IPS DF 6.9 (cell line): ENCODE results near the gene PKD2.

ENCODE experiments used
- DNase-seq: peaks from one replicate; pipeline ENCODE4 v3.0.0-alpha.2; 2013; ENCODE audit warnings: low read depth, low spot score
- H3K27ac ChIP-seq: one replicate; pipeline ENCODE4 v1.5.1; 2013; ENCODE audit warnings: low read length, control low read depth
- H3K27me3 ChIP-seq: 2 replicates; pipeline ENCODE4 v1.6.1; 2013; ENCODE audit warnings: mild to moderate bottlenecking, low read length; ENCODE audit not compliant: control insufficient read depth, insufficient read depth
- H3K36me3 ChIP-seq: 2 replicates; pipeline ENCODE4 v1.6.1; 2013; ENCODE audit warnings: low read length; ENCODE audit not compliant: control insufficient read depth, insufficient read depth
- H3K4me1 ChIP-seq: 2 replicates; pipeline ENCODE4 v1.6.1; 2013; ENCODE audit warnings: low read length; ENCODE audit not compliant: control insufficient read depth, insufficient read depth
- H3K4me3 ChIP-seq: 2 replicates; pipeline ENCODE4 v1.5.1; 2013; ENCODE audit warnings: mild to moderate bottlenecking, low read length
- H3K9me3 ChIP-seq: 2 replicates; pipeline ENCODE4 v1.6.1; 2013; ENCODE audit warnings: low read length, inconsistent platforms; ENCODE audit not compliant: control insufficient read depth, insufficient read depth
- WGBS: extraction: QIAGEN DNeasy Blood & Tissue Kit; methylation state at CpG from one replicate; pipeline ENCODE4 v1.1.7; 2013; ENCODE audit warnings: mixed read lengths, missing lambda C conversion rate; ENCODE audit not compliant: insufficient read length, insufficient coverage; 5-methylcytosine and 5-hydroxymethylcytosine counted together

The PKD2 gene

GRCh38 chr4:88062843-88063242 is 55.4 kb downstream of the PKD2 start:
- no CpG with 5 or more reads among the region's 1 CpG for WGBS
- no peak for DNase-seq
- H3K4me3 ChIP-seq: no peak overlapping the region
- H3K36me3 ChIP-seq: peaks cover 3% of the 10 kb centered on the region; the same call in 1 of the 2 replicates
- no peaks in the 10 kb centered on the region for H3K4me1 ChIP-seq
- H3K27ac ChIP-seq: no peak overlapping the region
- H3K27me3 ChIP-seq: no peaks in the 10 kb centered on the region
- no peaks in the 10 kb centered on the region for H3K9me3 ChIP-seq

- no peak for DNase-seq
- no peak overlapping the region for H3K4me3 ChIP-seq
- no peaks in the 10 kb centered on the region for H3K27me3 ChIP-seq
- no CpG with 5 or more reads among the region's 5 CpGs for WGBS
- peaks cover 6% of the 10 kb centered on the region; the same call in 1 of the 2 replicates for H3K36me3 ChIP-seq
- H3K27ac ChIP-seq: no peak overlapping the region
- no peaks in the 10 kb centered on the region for H3K4me1 ChIP-seq
- H3K9me3 ChIP-seq: no peaks in the 10 kb centered on the region
Measured at GRCh38 chr4:88063634-88064296, 56.3 kb downstream of the PKD2 start.

DNA sequence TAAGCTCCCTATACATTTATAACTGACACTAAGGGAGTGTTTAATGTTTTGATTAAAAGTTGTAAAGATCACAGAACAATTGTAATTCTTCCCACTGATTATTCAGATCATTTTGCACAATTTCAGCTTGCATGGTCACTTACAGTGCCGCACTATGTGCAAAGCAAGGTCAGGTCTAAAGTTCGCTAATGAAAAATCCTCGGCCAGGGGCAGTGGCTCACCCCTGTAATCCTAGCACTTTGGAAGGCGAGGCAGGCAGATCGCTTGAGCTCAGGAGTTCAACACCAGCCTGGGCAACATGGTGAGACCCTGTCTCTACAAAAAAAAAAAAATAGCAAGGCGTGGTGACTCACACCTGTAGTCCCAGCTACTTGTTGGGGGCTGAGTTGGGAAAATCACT is 57.0 kb downstream of the PKD2 start:
- H3K4me1 ChIP-seq: no peaks in the 10 kb centered on the region
- H3K36me3 ChIP-seq: peaks cover 6% of the 10 kb centered on the region; the same call in 1 of the 2 replicates
- no peaks in the 10 kb centered on the region for H3K27me3 ChIP-seq
- no peak for DNase-seq
- no peak overlapping the region for H3K27ac ChIP-seq
- H3K9me3 ChIP-seq: no peaks in the 10 kb centered on the region
- no peak overlapping the region for H3K4me3 ChIP-seq
- WGBS: no CpG with 5 or more reads among the region's 6 CpGs

DNA sequence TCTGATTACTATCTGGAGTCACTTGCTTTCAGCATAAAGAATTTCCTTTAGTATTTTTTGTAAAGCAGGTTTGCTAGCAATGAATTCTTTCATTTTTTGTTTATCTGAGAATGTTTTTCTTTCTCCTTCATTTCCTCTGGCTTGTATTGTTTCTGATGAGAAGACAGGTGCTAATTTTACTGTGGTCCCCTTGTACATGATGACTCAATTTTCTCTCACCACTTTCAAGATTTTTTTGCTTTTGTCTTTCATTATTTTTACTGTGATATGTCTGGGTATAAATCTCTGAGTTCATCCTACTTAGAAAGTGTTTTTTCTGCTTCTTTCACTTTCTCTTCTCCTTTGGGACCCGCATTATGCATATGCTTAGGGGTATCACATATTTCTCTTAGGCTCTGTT is 62.6 kb downstream of the PKD2 start:
- no peaks in the 10 kb centered on the region for H3K4me1 ChIP-seq
- H3K4me3 ChIP-seq: no peak overlapping the region
- no CpG with 5 or more reads among the region's 1 CpG for WGBS
- H3K27me3 ChIP-seq: no peaks in the 10 kb centered on the region
- no peak overlapping the region for H3K27ac ChIP-seq
- no peaks in the 10 kb centered on the region for H3K9me3 ChIP-seq
- peaks cover 13% of the 10 kb centered on the region; the same call in 1 of the 2 replicates for H3K36me3 ChIP-seq
- DNase-seq: no peak

- DNase-seq: no peak
- no peak overlapping the region for H3K27ac ChIP-seq
Measured at GRCh38 chr4:88075336-88075735, 67.9 kb downstream of the PKD2 start.

GRCh38 chr4:88077911-88078524 is 70.6 kb downstream of the PKD2 start:
- H3K27ac ChIP-seq: no peak overlapping the region
- DNase-seq: no peak
- H3K4me1 ChIP-seq: 0 out of 2 replicates have a peak, but pooled peaks cover 1% of the 10 kb centered on the region
- WGBS: no CpG with 5 or more reads among the region's 7 CpGs
- peaks cover 6% of the 10 kb centered on the region; the same call in 1 of the 2 replicates for H3K36me3 ChIP-seq
- no peaks in the 10 kb centered on the region for H3K9me3 ChIP-seq
- no peak overlapping the region for H3K4me3 ChIP-seq
- no peaks in the 10 kb centered on the region for H3K27me3 ChIP-seq

More at GRCh38 chr4:88075336-88075735, 67.9 kb downstream of the PKD2 start:
- Histone ChIP-seq H3K9me3 (no peaks in the 10 kb centered on the region), H3K27me3 (no peaks in the 10 kb centered on the region), H3K4me1 (0 out of 2 replicates have a peak, but pooled peaks cover 1% of the 10 kb centered on the region), H3K36me3 (peaks cover 11% of the 10 kb centered on the region; the same call in 1 of the 2 replicates), H3K4me3 (no peak overlapping the region)
- WGBS: no CpG with 5 or more reads among the region's 9 CpGs

GRCh38 chr4:88078579-88078978 is 71.1 kb downstream of the PKD2 start:
- Histone ChIP-seq H3K9me3 (no peaks in the 10 kb centered on the region), H3K27ac (no peak overlapping the region), H3K4me3 (no peak overlapping the region), H3K4me1 (0 out of 2 replicates have a peak, but pooled peaks cover 1% of the 10 kb centered on the region), H3K27me3 (no peaks in the 10 kb centered on the region), H3K36me3 (peaks cover 6% of the 10 kb centered on the region; the same call in 1 of the 2 replicates)
- no peak for DNase-seq
- WGBS: no CpG with 5 or more reads among the region's 2 CpGs

- Histone ChIP-seq H3K36me3 (no peaks in the 10 kb centered on the region), H3K27me3 (no peaks in the 10 kb centered on the region), H3K9me3 (no peaks in the 10 kb centered on the region), H3K4me1 (0 out of 2 replicates have a peak, but pooled peaks cover 1% of the 10 kb centered on the region), H3K27ac (no peak overlapping the region), H3K4me3 (no peak overlapping the region)
- no CpG with 5 or more reads among the region's 1 CpG for WGBS
- no peak for DNase-seq
Measured at GRCh38 chr4:88080626-88081025, 73.2 kb downstream of the PKD2 start.

GRCh38 chr4:88087004-88087403 is 79.6 kb downstream of the PKD2 start:
- no peak overlapping the region for H3K4me3 ChIP-seq
- no peak overlapping the region for H3K27ac ChIP-seq
- H3K4me1 ChIP-seq: no peaks in the 10 kb centered on the region
- no peaks in the 10 kb centered on the region for H3K9me3 ChIP-seq
- H3K36me3 ChIP-seq: no peaks in the 10 kb centered on the region
- WGBS: no CpG with 5 or more reads among the region's 1 CpG
- H3K27me3 ChIP-seq: no peaks in the 10 kb centered on the region
- DNase-seq: no peak

DNA sequence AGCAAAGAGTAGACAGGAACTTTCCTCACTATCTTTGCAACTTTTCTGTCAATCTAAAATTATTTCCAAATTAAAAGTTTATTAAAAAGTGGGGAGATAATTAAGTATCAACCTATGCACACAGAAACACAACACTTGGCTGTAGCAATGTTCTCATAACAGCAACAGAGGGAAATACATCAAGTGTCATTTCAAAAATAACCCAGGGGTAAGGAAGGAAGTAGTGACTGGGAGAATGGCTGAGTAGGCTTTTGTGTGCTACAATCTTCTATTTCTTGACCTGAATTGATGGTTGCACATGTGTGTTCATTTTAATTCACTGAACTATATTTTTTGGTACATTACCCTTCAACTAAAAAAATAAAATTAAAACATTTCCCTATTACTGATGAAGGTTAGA is 83.5 kb downstream of the PKD2 start:
- Histone ChIP-seq H3K4me3 (no peak overlapping the region), H3K27me3 (no peaks in the 10 kb centered on the region), H3K27ac (no peak overlapping the region), H3K9me3 (no peaks in the 10 kb centered on the region), H3K36me3 (no peaks in the 10 kb centered on the region), H3K4me1 (no peaks in the 10 kb centered on the region)
- no peak for DNase-seq
